ENCODE data around the gene PSMC3. TPM values are rescaled to one million over a fixed set of nuclear protein-coding genes. Genes with fewer than 3 reads are reported as not detected.
"Not testable (repeated sequence)": the region's sequence is repeated elsewhere in the genome, so short reads cannot be mapped to it uniquely, and the experiment has no call there.

The PSMC3 gene
- total and polyA plus RNA-seq, 2 experiments from 2014 or later, result 103 to 142 TPM

- Histone ChIP-seq H3K36me3 (replicated peaks; ENCODE audit: insufficient read depth, low read depth) (no peaks in the 10 kb centered on the region), H3K9me3 (ENCODE audit: low read depth) (no peaks in the 10 kb centered on the region), H3K79me2 (peaks cover 8% of the 10 kb centered on the region), H2AFZ (no peak overlapping the region), H3K9me2 (replicated peaks; ENCODE audit: insufficient read depth) (no peaks in the 10 kb centered on the region), H3K4me3 (no peak overlapping the region), H3K4me1 (ENCODE audit: insufficient read depth) (no peaks in the 10 kb centered on the region), H3K27me3 (no peaks in the 10 kb centered on the region), H3K4me2 (no peak overlapping the region), H3K27ac (no peak overlapping the region), H4K20me1 (ENCODE audit: insufficient read depth, poor library complexity, severe bottlenecking) (no peaks in the 10 kb centered on the region)
- 97% methylated on average over 2 of the region's 2 CpGs for WGBS (ENCODE audit: low lambda C conversion rate, missing lambda C conversion rate)
- DNase-seq (ENCODE audit: low spot score), result no peak
- no peak for TF ChIP-seq CTCF (IDR thresholded peaks at IDR 0.05; ENCODE audit: poor library complexity)
- TF ChIP-seq EZH2phosphoT487 (IDR thresholded peaks at IDR 0.05; ENCODE audit: low read depth, severe bottlenecking, unreplicated experiment), result no peak
- TF ChIP-seq EZH2 (IDR thresholded peaks at IDR 0.05; ENCODE audit: borderline replicate concordance), result no peak
These were observed 34.5 kb upstream of the PSMC3 start for GRCh38 chr11:47460571-47461235.

GRCh38 chr11:47454258-47454671 is 28.0 kb upstream of the PSMC3 start:
- H3K4me1 ChIP-seq (ENCODE audit: insufficient read depth); H4K20me1 ChIP-seq (ENCODE audit: insufficient read depth, poor library complexity, severe bottlenecking); H3K27me3 ChIP-seq; H3K79me2 ChIP-seq; H3K4me3 ChIP-seq; H2AFZ ChIP-seq; H3K27ac ChIP-seq; H3K36me3 ChIP-seq (replicated peaks; ENCODE audit: insufficient read depth, low read depth); H3K9me3 ChIP-seq (ENCODE audit: low read depth); H3K9me2 ChIP-seq (replicated peaks; ENCODE audit: insufficient read depth); H3K4me2 ChIP-seq: not testable (repeated sequence)
- TF ChIP-seq CTCF (IDR thresholded peaks at IDR 0.05; ENCODE audit: poor library complexity), result peak; percentile 85
- 40% methylated on average over 8 of the region's 8 CpGs for WGBS (ENCODE audit: low lambda C conversion rate, missing lambda C conversion rate)
- DNase-seq (ENCODE audit: low spot score), result peak; percentile 86

- TF ChIP-seq EZH2phosphoT487 (IDR thresholded peaks at IDR 0.05; ENCODE audit: low read depth, severe bottlenecking, unreplicated experiment) (no peak), EZH2 (IDR thresholded peaks at IDR 0.05; ENCODE audit: borderline replicate concordance) (no peak), CTCF (IDR thresholded peaks at IDR 0.05; ENCODE audit: poor library complexity) (no peak)
- no peak overlapping the region for H2AFZ ChIP-seq
- WGBS (ENCODE audit: low lambda C conversion rate, missing lambda C conversion rate), result 98% methylated on average over 8 of the region's 8 CpGs
- H3K4me1 ChIP-seq (ENCODE audit: insufficient read depth), result no peaks in the 10 kb centered on the region
- no peak overlapping the region for H3K4me3 ChIP-seq
- H3K9me2 ChIP-seq (replicated peaks; ENCODE audit: insufficient read depth), result no peaks in the 10 kb centered on the region
- no peaks in the 10 kb centered on the region for H4K20me1 ChIP-seq (ENCODE audit: insufficient read depth, poor library complexity, severe bottlenecking)
- H3K4me2 ChIP-seq, result no peak overlapping the region
- H3K79me2 ChIP-seq, result no peaks in the 10 kb centered on the region
- no peaks in the 10 kb centered on the region for H3K36me3 ChIP-seq (replicated peaks; ENCODE audit: insufficient read depth, low read depth)
- no peak for DNase-seq (ENCODE audit: low spot score)
- H3K9me3 ChIP-seq (ENCODE audit: low read depth), result no peaks in the 10 kb centered on the region
- H3K27me3 ChIP-seq, result no peaks in the 10 kb centered on the region
- no peak overlapping the region for H3K27ac ChIP-seq
These were observed 27.1 kb upstream of the PSMC3 start for GRCh38 chr11:47453365-47453764.

GRCh38 chr11:47451990-47452389 is 25.8 kb upstream of the PSMC3 start:
- Histone ChIP-seq H3K9me2 (replicated peaks; ENCODE audit: insufficient read depth) (no peaks in the 10 kb centered on the region), H3K36me3 (replicated peaks; ENCODE audit: insufficient read depth, low read depth) (no peaks in the 10 kb centered on the region), H3K27ac (no peak overlapping the region), H3K27me3 (no peaks in the 10 kb centered on the region), H4K20me1 (ENCODE audit: insufficient read depth, poor library complexity, severe bottlenecking) (no peaks in the 10 kb centered on the region), H3K4me2 (no peak overlapping the region), H3K4me1 (ENCODE audit: insufficient read depth) (no peaks in the 10 kb centered on the region), H2AFZ (no peak overlapping the region), H3K79me2 (no peaks in the 10 kb centered on the region), H3K9me3 (ENCODE audit: low read depth) (no peaks in the 10 kb centered on the region), H3K4me3 (no peak overlapping the region)
- WGBS (ENCODE audit: low lambda C conversion rate, missing lambda C conversion rate), result 96% methylated on average over 4 of the region's 4 CpGs
- TF ChIP-seq CTCF (IDR thresholded peaks at IDR 0.05; ENCODE audit: poor library complexity) (no peak), EZH2 (IDR thresholded peaks at IDR 0.05; ENCODE audit: borderline replicate concordance) (no peak), EZH2phosphoT487 (IDR thresholded peaks at IDR 0.05; ENCODE audit: low read depth, severe bottlenecking, unreplicated experiment) (no peak)
- no peak for DNase-seq (ENCODE audit: low spot score)
